Measurements from ENCODE around the gene LSM7.

The LSM7 gene

GRCh38 chr19:2306281-2306806 lies 22.0 kb downstream of the LSM7 start:
- Histone ChIP-seq H3K4me3 (ENCODE audit: low read length) (no peak overlapping the region), H3K9ac (ENCODE audit: low read depth, low read length) (no peak overlapping the region), H3K27ac (ENCODE audit: low read depth, low read length) (no peak overlapping the region), H3K36me3 (ENCODE audit: insufficient read depth, low read length) (no peaks in the 10 kb centered on the region), H3K9me3 (ENCODE audit: insufficient read depth, low read depth, low read length) (no peaks in the 10 kb centered on the region), H3K27me3 (ENCODE audit: insufficient read depth, low read length) (peaks cover 44% of the 10 kb centered on the region), H3K4me1 (ENCODE audit: insufficient read depth, low read length) (no peaks in the 10 kb centered on the region)
- 83% methylated on average over 19 of the region's 19 CpGs for WGBS

GRCh38 chr19:2305452-2306280 lies 22.7 kb downstream of the LSM7 start:
- no peak overlapping the region for H3K4me3 ChIP-seq (ENCODE audit: low read length)
- H3K27me3 ChIP-seq (ENCODE audit: insufficient read depth, low read length) = peaks cover 46% of the 10 kb centered on the region
- no peaks in the 10 kb centered on the region for H3K4me1 ChIP-seq (ENCODE audit: insufficient read depth, low read length)
- 74% methylated on average over 14 of the region's 19 CpGs for WGBS
- H3K9me3 ChIP-seq (ENCODE audit: insufficient read depth, low read depth, low read length) = no peaks in the 10 kb centered on the region
- H3K27ac ChIP-seq (ENCODE audit: low read depth, low read length) = no peak overlapping the region
- no peak overlapping the region for H3K9ac ChIP-seq (ENCODE audit: low read depth, low read length)
- H3K36me3 ChIP-seq (ENCODE audit: insufficient read depth, low read length) = no peaks in the 10 kb centered on the region

GRCh38 chr19:2303211-2303798 lies 25.1 kb downstream of the LSM7 start:
- Histone ChIP-seq H3K9ac (ENCODE audit: low read depth, low read length) (no peak overlapping the region), H3K4me3 (ENCODE audit: low read length) (no peak overlapping the region), H3K4me1 (ENCODE audit: insufficient read depth, low read length) (no peaks in the 10 kb centered on the region), H3K27me3 (ENCODE audit: insufficient read depth, low read length) (peaks cover 39% of the 10 kb centered on the region), H3K36me3 (ENCODE audit: insufficient read depth, low read length) (no peaks in the 10 kb centered on the region), H3K9me3 (ENCODE audit: insufficient read depth, low read depth, low read length) (no peaks in the 10 kb centered on the region), H3K27ac (ENCODE audit: low read depth, low read length) (no peak overlapping the region)
- 86% methylated on average over 26 of the region's 26 CpGs for WGBS

GRCh38 chr19:2302319-2303210 lies 25.8 kb downstream of the LSM7 start:
- H3K4me3 ChIP-seq (ENCODE audit: low read length) = peak overlapping the region; percentile 15
- H3K27ac ChIP-seq (ENCODE audit: low read depth, low read length) = no peak overlapping the region
- H3K9me3 ChIP-seq (ENCODE audit: insufficient read depth, low read depth, low read length) = no peaks in the 10 kb centered on the region
- no peaks in the 10 kb centered on the region for H3K4me1 ChIP-seq (ENCODE audit: insufficient read depth, low read length)
- 37% methylated on average over 62 of the region's 62 CpGs for WGBS
- H3K36me3 ChIP-seq (ENCODE audit: insufficient read depth, low read length) = no peaks in the 10 kb centered on the region
- H3K27me3 ChIP-seq (ENCODE audit: insufficient read depth, low read length) = peaks cover 33% of the 10 kb centered on the region
- H3K9ac ChIP-seq (ENCODE audit: low read depth, low read length) = no peak overlapping the region

GRCh38 chr19:2300533-2300932 lies 27.9 kb downstream of the LSM7 start:
- Histone ChIP-seq H3K9me3 (ENCODE audit: insufficient read depth, low read depth, low read length) (no peaks in the 10 kb centered on the region), H3K4me3 (ENCODE audit: low read length) (no peak overlapping the region), H3K36me3 (ENCODE audit: insufficient read depth, low read length) (no peaks in the 10 kb centered on the region), H3K27me3 (ENCODE audit: insufficient read depth, low read length) (peaks cover 23% of the 10 kb centered on the region), H3K9ac (ENCODE audit: low read depth, low read length) (no peak overlapping the region), H3K4me1 (ENCODE audit: insufficient read depth, low read length) (no peaks in the 10 kb centered on the region), H3K27ac (ENCODE audit: low read depth, low read length) (no peak overlapping the region)
- 91% methylated on average over 17 of the region's 17 CpGs for WGBS

GRCh38 chr19:2296141-2296540 lies 32.2 kb downstream of the LSM7 start:
- Histone ChIP-seq H3K9me3 (ENCODE audit: insufficient read depth, low read depth, low read length) (no peaks in the 10 kb centered on the region), H3K36me3 (ENCODE audit: insufficient read depth, low read length) (no peaks in the 10 kb centered on the region), H3K9ac (ENCODE audit: low read depth, low read length) (no peak overlapping the region), H3K27ac (ENCODE audit: low read depth, low read length) (no peak overlapping the region), H3K4me3 (ENCODE audit: low read length) (no peak overlapping the region), H3K4me1 (ENCODE audit: insufficient read depth, low read length) (no peaks in the 10 kb centered on the region), H3K27me3 (ENCODE audit: insufficient read depth, low read length) (peaks cover 39% of the 10 kb centered on the region)
- WGBS = 91% methylated on average over 16 of the region's 16 CpGs

GRCh38 chr19:2294687-2295335 lies 33.6 kb downstream of the LSM7 start:
- Histone ChIP-seq H3K9me3 (ENCODE audit: insufficient read depth, low read depth, low read length) (no peaks in the 10 kb centered on the region), H3K4me1 (ENCODE audit: insufficient read depth, low read length) (no peaks in the 10 kb centered on the region), H3K27me3 (ENCODE audit: insufficient read depth, low read length) (peaks cover 53% of the 10 kb centered on the region), H3K4me3 (ENCODE audit: low read length) (no peak overlapping the region), H3K9ac (ENCODE audit: low read depth, low read length) (no peak overlapping the region), H3K27ac (ENCODE audit: low read depth, low read length) (no peak overlapping the region), H3K36me3 (ENCODE audit: insufficient read depth, low read length) (no peaks in the 10 kb centered on the region)
- WGBS = 85% methylated on average over 26 of the region's 26 CpGs

- H3K36me3 ChIP-seq (ENCODE audit: insufficient read depth, low read length) = no peaks in the 10 kb centered on the region
- no peak overlapping the region for H3K27ac ChIP-seq (ENCODE audit: low read depth, low read length)
- peaks cover 86% of the 10 kb centered on the region for H3K27me3 ChIP-seq (ENCODE audit: insufficient read depth, low read length)
- H3K4me3 ChIP-seq (ENCODE audit: low read length) = peak overlapping the region; percentile 49
- no peaks in the 10 kb centered on the region for H3K4me1 ChIP-seq (ENCODE audit: insufficient read depth, low read length)
- H3K9me3 ChIP-seq (ENCODE audit: insufficient read depth, low read depth, low read length) = no peaks in the 10 kb centered on the region
- H3K9ac ChIP-seq (ENCODE audit: low read depth, low read length) = no peak overlapping the region
- WGBS = 2% methylated on average over 67 of the region's 67 CpGs
Observed at GRCh38 chr19:2291185-2291751, 37.1 kb downstream of the LSM7 start.

GRCh38 chr19:2290441-2291184 lies 37.8 kb downstream of the LSM7 start:
- peaks cover 87% of the 10 kb centered on the region for H3K27me3 ChIP-seq (ENCODE audit: insufficient read depth, low read length)
- H3K4me1 ChIP-seq (ENCODE audit: insufficient read depth, low read length) = no peaks in the 10 kb centered on the region
- WGBS = 6% methylated on average over 82 of the region's 82 CpGs
- no peak overlapping the region for H3K27ac ChIP-seq (ENCODE audit: low read depth, low read length)
- no peaks in the 10 kb centered on the region for H3K36me3 ChIP-seq (ENCODE audit: insufficient read depth, low read length)
- H3K9me3 ChIP-seq (ENCODE audit: insufficient read depth, low read depth, low read length) = no peaks in the 10 kb centered on the region
- H3K9ac ChIP-seq (ENCODE audit: low read depth, low read length) = peak overlapping the region; percentile 3; the same call in 1 of the 2 replicates
- peak overlapping the region; percentile 49 for H3K4me3 ChIP-seq (ENCODE audit: low read length)
